Left cardiac atrium (tissue), 4 donors: ENCODE measurements around the gene CDCA8. TPM values are rescaled to one million over a fixed set of nuclear protein-coding genes. Genes with fewer than 3 reads are reported as not detected.

Experiments
- ATAC-seq, 2 donors: fragments of 200-7000 bp; cut with Tn5 transposase; one replicate each; pipeline ENCODE4 v1.9.1; 2020; ENCODE audit warnings: mild to moderate bottlenecking in 2 of 2, moderate library complexity in 2 of 2
- DNase-seq: peaks from one replicate; pipeline ENCODE4 v3.0.0-alpha.2; 2020
- intact Hi-C, 2 donors: fragments of 100-400 bp; cut with DNase I; formaldehyde crosslinking; loops; one replicate each; pipeline versions ENCODE4 v1.14.1 to v1.15.1; 2022 to 2023
- total RNA-seq, 2 donors: library from RNA; stranded (reverse); fragmentation: NEBNext Ultra II Directional; extraction: Animal tissue kit (Norgen Biotek cat#: 25700); gene quantifications; one replicate each; pipeline ENCODE4 v1.2.1, GENCODE V29; 2021
- donor health status: DM: no; HTN: yes; CAD: no.
- donor health status: DM: no; HTN: yes; CAD: no; lungs with severe emphysema.
- donor health status: DM: yes; HTN: yes; CAD: no.
- donor health status: Dilated cardiomyopathy.

The CDCA8 gene
- total RNA-seq, 2 donors from 2014 or later = 0.24 to 0.88 TPM

- no peak for ATAC-seq
- no peak for DNase-seq
- intact Hi-C loops = no loop called here
These were observed 63.7 kb downstream of the CDCA8 start for GRCh38 chr1:37755951-37756560.

Other genes with a start within 250 kb of the CDCA8 start
- 10 to 100 TPM in 1 of 2 donors, 1 to 10 TPM in 1; 6.4 to 13.7 TPM for gene ZC3H12A, start 217.9 kb upstream of the CDCA8 start, total RNA-seq
- 10 to 100 TPM; 34.6 to 36.4 TPM for gene MEAF6, start 177.8 kb upstream of the CDCA8 start, total RNA-seq
- 10 to 100 TPM in 1 of 2 donors, 1 to 10 TPM in 1; 9.9 to 10.2 TPM for gene SNIP1, start 138.2 kb upstream of the CDCA8 start, total RNA-seq
- gene DNALI1, start 135.6 kb upstream of the CDCA8 start, total RNA-seq = 1 to 10 TPM; 6.2 to 6.3 TPM
- 10 to 100 TPM; 21.1 to 34.0 TPM for gene GNL2, start 96.6 kb upstream of the CDCA8 start, total RNA-seq
- 1 to 10 TPM in 1 of 2 donors, under 1 TPM in 1; 0.68 to 1.4 TPM for gene RSPO1, start 57.6 kb upstream of the CDCA8 start, total RNA-seq
- gene EPHA10, start 72.6 kb downstream of the CDCA8 start, total RNA-seq = under 1 TPM; 0.16 to 0.21 TPM
- gene MANEAL, start 101.3 kb downstream of the CDCA8 start, total RNA-seq = 1 to 10 TPM; 1.2 to 1.6 TPM
- gene C1orf122, start 115.3 kb downstream of the CDCA8 start, total RNA-seq = 10 to 100 TPM; 50.0 to 58.8 TPM
- gene YRDC, start 115.7 kb downstream of the CDCA8 start, total RNA-seq = 1 to 10 TPM; 5.6 to 9.7 TPM
- 10 to 100 TPM; 14.9 to 15.5 TPM for gene MTF1, start 167.1 kb downstream of the CDCA8 start, total RNA-seq